ENCODE results near the gene NRIP1. TPM values are rescaled to one million over a fixed set of nuclear protein-coding genes. Genes with fewer than 3 reads are reported as not detected.

NRIP1 gene
- total RNA-seq, 1 experiment from 2014 or later = 10.4 TPM

DNA sequence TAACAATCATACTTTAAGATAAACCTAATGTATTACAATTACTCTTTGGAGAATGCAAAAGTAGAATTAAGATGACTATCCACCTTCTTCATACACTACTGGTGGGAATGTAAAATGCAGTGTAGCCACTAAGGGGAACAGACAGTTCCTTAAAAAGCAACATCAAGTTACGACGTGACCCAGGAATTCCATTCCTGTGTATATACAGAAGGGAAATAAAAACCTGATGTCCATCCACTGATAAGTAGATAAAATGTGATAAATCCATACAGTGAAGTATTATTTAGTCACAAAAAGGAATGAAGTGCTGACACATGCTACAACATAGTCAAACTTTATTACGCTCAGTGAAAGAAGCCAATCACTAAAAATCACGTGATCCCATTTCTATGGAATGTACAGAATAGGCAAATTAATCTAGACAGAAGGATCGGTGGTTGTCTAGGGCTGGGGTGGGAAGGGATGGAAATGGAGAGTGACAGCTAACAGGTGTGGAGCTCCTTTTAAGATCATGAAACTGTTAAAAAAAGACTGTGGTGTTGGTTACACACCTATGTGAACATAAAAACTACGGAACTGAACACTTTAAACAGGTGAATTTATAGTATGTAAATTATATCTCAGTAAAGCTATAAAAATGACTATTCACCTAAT lies 42.1 kb downstream of the NRIP1 start:
- Histone ChIP-seq H2BK12ac (ENCODE audit: insufficient read length, low read depth, low read length) (no peak overlapping the region), H3K14ac (ENCODE audit: insufficient read depth, low read length) (no peak overlapping the region), H4K91ac (ENCODE audit: insufficient read length, low read depth, low read length) (no peak overlapping the region), H4K20me1 (ENCODE audit: control insufficient read depth, insufficient read depth, insufficient read length) (no peaks in the 10 kb centered on the region), H3K79me2 (ENCODE audit: insufficient read depth, low read length) (no peaks in the 10 kb centered on the region), H3K4ac (ENCODE audit: low read depth, low read length) (no peak overlapping the region), H3K27ac (ENCODE audit: insufficient read length, low read depth, low read length) (no peak overlapping the region), H3K4me1 (ENCODE audit: insufficient read depth, low read length) (no peaks in the 10 kb centered on the region), H2BK5ac (ENCODE audit: insufficient read length, low read length) (no peak overlapping the region), H3K23ac (ENCODE audit: insufficient read length, low read depth, low read length) (no peak overlapping the region), H2BK120ac (ENCODE audit: low read depth, low read length, poor library complexity, severe bottlenecking) (no peak overlapping the region), H2AFZ (ENCODE audit: low read length) (no peak overlapping the region), H3K18ac (ENCODE audit: insufficient read length, low read depth, low read length) (no peak overlapping the region), H4K8ac (replicated peaks; ENCODE audit: insufficient read length, low read depth, low read length) (no peak overlapping the region), H2BK20ac (ENCODE audit: low read depth, low read length, poor library complexity, severe bottlenecking) (no peak overlapping the region), H3K56ac (ENCODE audit: insufficient read length, low read depth, low read length) (no peak overlapping the region), H3K23me2 (ENCODE audit: insufficient read length, low read depth, low read length, poor library complexity, severe bottlenecking) (no peaks in the 10 kb centered on the region), H3T11ph (ENCODE audit: low read length) (no peak overlapping the region), H4K5ac (ENCODE audit: insufficient read length, low read depth, low read length) (no peak overlapping the region), H3K27me3 (ENCODE audit: insufficient read depth, low read length) (no peaks in the 10 kb centered on the region), H3K9ac (ENCODE audit: extremely low read depth, insufficient read length, low read length) (no peak overlapping the region), H3K9me3 (ENCODE audit: control insufficient read depth, low read depth, low read length) (no peaks in the 10 kb centered on the region), H2AK5ac (ENCODE audit: insufficient read length, low read length) (no peak overlapping the region), H3K79me1 (ENCODE audit: insufficient read depth, low read depth, low read length, poor library complexity, severe bottlenecking) (no peaks in the 10 kb centered on the region), H3K4me2 (ENCODE audit: insufficient read depth, insufficient read length, low read length) (no peak overlapping the region), H2BK15ac (ENCODE audit: low read depth, low read length) (no peak overlapping the region)
- TF ChIP-seq, protein P1, sequence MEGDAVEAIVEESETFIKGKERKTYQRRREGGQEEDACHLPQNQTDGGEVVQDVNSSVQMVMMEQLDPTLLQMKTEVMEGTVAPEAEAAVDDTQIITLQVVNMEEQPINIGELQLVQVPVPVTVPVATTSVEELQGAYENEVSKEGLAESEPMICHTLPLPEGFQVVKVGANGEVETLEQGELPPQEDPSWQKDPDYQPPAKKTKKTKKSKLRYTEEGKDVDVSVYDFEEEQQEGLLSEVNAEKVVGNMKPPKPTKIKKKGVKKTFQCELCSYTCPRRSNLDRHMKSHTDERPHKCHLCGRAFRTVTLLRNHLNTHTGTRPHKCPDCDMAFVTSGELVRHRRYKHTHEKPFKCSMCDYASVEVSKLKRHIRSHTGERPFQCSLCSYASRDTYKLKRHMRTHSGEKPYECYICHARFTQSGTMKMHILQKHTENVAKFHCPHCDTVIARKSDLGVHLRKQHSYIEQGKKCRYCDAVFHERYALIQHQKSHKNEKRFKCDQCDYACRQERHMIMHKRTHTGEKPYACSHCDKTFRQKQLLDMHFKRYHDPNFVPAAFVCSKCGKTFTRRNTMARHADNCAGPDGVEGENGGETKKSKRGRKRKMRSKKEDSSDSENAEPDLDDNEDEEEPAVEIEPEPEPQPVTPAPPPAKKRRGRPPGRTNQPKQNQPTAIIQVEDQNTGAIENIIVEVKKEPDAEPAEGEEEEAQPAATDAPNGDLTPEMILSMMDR (conservative IDR thresholded peaks at IDR 0.05) = no peak
- no peaks in the 10 kb centered on the region for H3K9me3 Mint-ChIP-seq
- no peak overlapping the region for H3K4me3 Mint-ChIP-seq
- DNase-seq = no peak
- no peaks in the 10 kb centered on the region for H3K27me3 Mint-ChIP-seq (ENCODE audit: low read depth)
- H3K27ac Mint-ChIP-seq = no peak overlapping the region
- peaks cover 0 to 6% (median 0%) of the 10 kb centered on the region in 3 experiments; a peak in 2 of 7 replicates for H3K36me3 Mint-ChIP-seq (ENCODE audit: insufficient read depth in 1 of 3, low read depth in 3 of 3)
- no peaks in the 10 kb centered on the region for H3K4me1 Mint-ChIP-seq
- WGBS (ENCODE audit: extremely low coverage, insufficient read length, low lambda C conversion rate) = no CpG with 5 or more reads among the region's 6 CpGs
